HG03039 (cell line): ENCODE measurements around the gene GPR107.

Experiments
- ATAC-seq: cut with Tn5 transposase; IDR thresholded peaks from one replicate; pipeline ENCODE4 v1.9.1; 2021; ENCODE audit warnings: mild to moderate bottlenecking, moderate library complexity; ENCODE audit not compliant: unreplicated experiment

The GPR107 gene

DNA sequence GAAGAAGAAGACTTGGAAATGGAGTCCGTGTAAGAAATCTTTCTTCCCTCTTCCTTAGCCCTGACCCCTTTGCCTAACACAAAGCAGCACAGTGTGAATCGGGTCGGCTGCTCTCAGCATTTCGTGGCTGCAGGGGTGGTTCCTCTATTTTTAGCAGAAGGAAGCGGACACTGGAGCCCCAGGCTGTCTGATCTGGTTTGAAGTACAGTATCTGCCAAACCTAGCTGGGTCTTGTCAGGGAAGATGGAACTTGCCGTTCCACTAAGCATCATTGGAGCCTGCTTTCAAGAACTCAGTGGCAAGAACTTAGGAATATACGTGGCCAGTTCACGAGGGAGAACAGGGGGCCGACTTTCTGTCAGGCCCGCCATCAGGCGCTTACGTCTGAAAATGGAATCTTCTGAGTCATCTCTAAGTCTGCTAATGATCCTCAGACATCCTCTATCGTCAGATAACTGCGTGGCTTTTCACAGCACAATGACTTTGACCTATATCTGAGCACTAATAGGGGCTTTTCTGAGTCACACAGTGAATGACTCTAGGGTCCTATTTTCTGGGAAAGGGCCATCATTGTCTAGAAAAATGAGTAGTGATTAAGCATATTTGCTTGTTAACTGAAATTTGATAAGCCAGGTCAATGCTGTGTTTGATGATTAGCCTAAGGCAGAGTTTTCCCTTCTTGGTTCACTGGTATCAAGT is 75.2 kb downstream of the GPR107 start:
- ATAC-seq = no peak

DNA sequence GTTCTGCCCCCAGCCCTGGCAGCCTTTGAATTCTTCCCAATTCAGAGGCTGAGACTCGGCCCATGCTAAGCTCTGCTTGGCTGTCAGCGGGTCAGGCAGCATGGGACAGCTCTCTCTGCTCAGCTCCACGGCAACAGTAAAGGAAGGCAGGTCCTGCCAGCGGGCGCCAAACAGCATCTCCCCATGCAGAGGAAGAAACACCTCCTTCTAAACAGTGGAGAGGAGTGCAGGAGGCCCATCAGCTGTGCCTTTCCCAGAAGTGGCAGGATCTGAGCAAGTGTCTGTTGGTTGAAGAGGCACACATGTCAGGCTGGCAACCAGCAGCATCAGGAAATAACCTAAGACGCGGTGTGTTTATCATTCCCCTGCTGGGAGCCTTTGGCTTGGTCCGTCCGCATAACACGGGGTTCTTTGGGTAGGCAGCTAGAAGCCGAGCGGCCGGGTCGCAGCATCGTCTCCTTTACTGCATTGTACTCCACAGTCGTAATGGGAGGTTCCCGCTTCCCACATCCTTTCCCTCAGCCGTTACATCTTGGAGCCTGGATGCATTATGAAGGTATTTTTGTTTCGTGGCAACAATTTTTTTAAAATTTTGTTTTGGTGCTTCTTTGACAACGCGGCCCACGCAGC is 75.8 kb downstream of the GPR107 start:
- ATAC-seq = no peak

DNA sequence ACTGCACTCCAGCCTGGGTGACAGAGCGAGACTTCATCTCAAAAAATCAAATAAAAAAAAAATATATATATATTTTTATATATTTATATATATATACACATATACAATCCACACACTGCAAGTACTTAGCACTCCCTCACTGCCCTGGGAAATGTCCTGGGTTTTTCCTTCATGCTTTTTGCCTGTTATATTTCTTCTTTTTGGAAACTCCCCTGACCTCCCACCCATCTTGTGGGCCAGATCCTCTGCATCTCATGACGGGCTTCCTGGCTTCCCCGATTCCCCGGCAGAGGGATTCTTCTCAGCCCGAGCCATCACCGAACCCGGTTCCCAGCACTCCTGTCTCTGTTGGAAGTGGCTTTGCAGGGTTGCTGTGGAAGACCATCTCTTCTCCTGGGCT is 79.0 kb downstream of the GPR107 start:
- ATAC-seq = no peak

DNA sequence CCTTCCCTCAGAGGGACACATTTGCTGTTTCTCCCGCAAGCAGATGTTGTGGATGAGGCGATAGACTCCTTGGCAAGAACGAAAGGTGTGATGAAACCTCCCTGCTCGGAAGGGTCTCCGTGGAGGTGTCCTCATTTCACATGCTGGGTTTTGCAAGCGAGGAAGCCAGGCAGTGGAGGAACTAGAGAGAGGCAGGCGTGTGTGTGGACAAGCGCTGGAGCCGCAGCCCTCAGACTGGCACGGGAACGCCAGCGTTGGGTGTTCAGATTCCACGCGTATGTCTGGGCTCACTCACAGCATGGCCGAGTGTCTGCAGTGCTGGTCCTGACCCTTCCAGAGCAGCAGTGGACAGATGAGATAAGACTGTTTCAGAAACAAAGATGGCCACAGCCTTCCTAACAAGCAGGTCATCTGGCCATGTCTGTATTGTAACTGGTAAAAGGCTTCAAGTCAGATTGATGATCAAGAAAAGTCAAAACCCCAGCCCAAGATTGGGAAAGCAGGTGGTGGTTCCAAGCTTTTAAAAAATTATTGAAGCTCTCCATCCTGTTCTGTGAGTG is 83.5 kb downstream of the GPR107 start:
- ATAC-seq = no peak

DNA sequence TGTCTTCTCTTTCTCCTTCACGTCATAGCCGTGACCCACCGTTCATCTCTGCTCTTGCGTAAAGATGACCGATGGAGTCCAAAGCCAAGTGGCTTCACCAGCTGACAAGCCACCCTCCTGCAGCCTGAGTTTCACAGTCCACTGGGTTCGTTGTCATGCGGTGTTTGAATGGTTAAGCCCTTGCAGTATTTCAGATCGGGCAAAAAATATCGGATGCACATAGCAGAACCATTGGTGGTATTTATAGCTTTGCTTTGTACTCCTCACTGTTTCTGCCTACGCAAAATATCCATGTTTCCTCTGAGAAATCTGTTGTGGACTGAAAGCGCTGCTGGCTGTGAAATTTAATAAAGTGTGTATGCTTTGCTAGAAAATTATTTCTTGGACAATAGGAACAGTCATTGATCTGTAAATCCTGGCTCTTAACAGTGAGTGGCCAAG is 84.0 kb downstream of the GPR107 start:
- ATAC-seq = no peak

DNA sequence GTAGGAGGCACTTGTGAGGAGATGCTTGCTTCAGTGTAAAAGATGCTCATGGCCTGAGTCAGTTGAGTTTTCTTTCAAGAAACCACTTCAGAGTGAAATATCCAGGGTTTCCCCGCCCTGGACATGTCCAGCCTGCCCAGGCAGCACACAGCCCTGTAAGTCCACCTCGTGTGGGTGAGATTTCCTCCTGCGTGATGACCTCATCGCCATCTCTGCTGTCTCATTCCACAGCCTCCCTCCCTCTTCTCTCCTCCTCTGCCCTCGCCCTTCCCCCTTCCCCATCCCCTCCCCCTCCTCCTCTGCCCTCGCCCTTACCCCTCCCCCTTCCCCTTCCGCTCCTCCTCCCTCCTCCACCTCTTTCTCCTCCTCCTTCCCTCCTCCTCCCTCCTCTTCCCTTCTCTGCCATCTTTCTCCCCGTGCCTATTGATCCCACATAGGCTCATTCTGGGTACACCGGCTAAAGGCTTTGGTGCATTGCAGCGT is 84.5 kb downstream of the GPR107 start:
- no peak for ATAC-seq

DNA sequence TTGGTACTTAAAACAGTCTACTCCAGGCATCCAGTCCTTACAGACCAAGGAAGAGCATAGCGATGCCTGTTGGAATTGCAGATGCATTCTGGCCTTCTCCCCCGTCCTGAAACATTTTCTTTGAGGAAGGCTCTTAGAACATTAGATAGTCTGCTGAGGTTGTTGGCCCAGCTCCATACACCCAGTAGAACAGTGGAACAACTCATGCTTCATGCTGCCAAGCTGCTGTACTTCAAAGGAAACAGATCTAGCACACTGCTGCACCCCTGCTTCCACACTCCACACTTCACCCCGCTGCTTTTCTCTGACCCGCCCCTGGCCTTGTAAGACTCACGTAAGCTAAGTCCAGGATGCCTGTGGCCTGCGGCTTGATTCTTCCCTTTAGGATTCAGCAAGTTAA is 85.1 kb downstream of the GPR107 start:
- no peak for ATAC-seq

DNA sequence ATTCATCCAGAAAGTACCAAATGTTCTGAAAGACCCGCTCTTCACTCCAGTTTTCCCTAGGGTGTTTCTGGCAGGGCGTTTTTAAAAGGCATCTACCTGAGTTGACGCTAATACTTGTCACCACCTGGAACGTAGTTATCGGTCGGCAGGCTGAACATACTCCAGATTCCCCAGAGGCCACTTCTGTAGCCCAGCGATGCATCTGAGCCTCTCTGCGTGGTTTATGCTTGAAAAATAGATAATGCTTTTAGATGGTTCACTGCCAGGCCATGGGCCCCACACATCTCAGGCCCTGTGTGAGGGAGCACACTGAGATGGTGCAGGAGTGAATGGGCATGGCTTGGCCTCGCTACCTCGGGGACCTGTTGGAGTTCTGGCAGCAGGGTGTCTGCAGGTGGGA is 85.5 kb downstream of the GPR107 start:
- no peak for ATAC-seq

DNA sequence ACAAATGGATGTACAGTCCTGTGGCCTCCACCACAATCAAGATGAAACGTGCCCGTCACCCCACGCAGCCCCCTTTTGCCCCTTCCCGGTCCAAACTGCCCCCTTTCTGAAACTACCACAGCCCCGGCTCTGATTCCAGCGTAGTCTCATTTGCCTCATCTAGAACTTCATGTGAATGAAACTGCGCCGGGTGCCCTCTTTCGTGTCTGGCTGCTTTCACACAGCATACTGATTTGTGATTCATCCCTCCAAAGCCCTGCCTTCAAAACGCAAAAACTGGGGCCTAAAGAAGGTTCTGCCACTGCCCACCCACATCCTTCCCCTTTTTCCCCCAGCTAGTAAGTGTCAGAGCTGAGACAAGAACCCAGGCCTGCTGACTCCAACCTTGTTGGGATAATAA is 87.0 kb downstream of the GPR107 start:
- no peak for ATAC-seq

DNA sequence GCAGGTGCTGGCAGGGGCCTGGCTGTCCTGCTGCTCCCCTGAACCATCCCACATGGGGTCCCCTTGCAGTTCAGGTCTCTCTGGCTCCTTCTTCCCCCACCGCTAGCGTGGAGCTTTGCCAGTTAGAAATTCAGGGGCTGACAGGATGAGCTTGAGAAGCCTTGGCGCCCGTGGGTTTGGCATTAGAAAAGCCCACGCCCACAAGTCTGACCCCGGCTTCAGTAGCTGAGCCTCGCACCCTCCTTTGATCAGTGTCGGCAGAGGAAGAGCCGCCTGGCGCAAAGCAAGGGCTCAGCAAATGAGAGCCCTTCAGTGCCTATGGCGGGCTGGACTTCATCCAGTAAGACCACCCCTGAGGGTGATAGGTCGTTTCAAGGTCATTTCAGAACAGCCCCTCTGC is 88.3 kb downstream of the GPR107 start:
- ATAC-seq = no peak

DNA sequence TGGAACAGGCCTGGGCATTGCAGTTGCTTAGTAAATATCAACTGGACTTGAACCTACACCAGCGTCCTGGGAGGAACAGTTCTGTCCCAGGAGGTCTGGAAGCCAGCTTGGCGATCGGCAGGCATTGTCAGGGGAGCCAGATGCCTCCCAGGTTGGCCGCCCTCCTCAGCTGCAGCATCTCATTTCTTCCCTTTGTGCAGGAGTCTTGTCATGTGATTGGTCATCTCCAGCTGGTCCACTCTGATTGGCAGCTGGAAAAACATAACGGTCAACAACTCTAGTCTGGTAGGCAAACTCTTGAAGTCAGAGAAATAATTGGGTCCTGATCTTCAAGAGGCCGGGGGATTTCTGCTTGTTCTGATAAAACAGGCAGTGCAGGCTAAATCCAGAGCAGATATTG is 88.9 kb downstream of the GPR107 start:
- no peak for ATAC-seq

DNA sequence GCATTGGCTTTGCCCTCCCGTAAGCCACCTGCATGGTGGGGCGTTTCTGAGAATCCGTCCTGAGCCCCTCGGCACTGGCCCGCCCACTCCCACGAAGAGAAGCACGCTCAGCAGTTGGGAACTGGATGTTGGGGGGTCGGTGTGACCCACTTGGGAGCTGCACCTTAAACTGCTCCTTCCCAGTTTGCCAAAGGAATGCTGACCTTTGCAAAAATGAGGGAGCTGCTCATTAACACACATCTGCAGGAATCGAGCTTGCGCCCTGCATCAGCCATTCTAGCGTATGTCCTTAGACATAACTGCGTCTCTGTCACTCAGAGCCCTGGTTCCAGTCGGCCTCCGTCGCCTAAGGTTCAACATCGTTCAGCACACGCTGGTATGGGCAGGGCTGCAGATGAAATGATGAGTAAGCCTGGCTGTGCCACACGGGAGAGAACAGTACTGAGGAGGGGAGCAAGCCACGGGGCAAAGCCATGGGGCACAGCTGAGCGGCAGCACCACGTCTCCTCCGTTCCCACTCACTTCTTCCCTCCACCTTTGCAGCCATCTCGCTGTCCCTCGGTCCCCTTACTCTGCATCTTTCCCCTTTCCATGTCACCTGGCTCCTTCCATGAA is 89.7 kb downstream of the GPR107 start:
- no peak for ATAC-seq

DNA sequence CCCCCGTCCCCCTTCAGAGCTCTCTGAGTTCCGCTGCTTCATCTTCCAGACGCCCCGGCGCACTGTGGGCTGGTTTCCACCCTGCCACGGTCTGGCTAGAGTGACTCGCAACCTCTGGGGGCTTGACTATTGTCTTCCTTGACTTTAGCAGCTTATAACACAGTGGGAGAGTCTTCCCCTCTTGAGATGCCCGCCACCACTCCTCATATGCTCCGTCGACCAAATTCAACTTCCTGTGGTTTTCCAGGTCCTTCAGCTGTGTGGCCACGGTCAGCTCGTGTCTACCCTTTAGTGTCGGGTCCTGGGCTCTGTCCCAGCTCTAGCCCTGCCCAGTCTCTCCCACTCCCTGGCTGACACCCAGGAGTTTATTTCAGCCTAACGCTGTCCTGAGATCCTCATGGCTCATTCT is 90.3 kb downstream of the GPR107 start:
- ATAC-seq = no peak

DNA sequence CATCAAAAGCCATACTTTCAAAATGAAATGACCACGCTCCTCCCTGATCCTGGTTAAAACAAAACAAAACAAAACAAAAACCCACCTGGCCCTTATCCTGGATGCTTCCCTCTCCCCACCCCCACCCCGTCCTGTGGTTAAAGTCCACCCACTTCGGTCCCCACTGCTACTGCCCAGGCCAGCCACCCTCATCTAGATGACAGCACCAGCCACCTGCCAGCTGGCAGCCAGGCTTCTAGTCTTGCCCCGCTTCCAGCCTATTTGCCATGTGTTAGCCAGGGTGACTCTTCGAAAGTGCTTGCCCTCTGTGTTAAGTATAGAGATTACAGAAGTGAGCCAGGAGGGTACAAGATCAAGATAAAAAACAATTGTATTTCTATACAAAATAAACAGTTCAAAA is 91.0 kb downstream of the GPR107 start:
- ATAC-seq = no peak

DNA sequence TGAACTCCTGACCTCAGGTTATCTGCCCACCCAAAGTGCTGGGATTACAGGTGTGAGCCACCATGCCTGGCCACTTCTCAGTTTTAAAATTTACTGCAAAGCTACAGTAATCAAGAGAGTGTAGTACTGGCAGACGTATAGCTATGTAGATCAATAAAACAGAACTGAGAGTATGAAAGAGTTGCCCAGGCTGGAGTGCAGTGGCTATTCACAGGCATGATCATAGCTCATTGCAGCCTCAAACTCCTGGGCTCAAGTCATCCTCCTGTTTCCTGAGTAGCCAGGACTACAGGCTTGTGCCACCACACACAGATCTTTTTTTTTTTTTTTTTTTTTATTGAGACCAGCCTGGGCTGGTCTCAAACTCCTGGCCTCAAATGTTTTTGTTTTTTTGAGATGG is 92.0 kb downstream of the GPR107 start:
- no peak for ATAC-seq

DNA sequence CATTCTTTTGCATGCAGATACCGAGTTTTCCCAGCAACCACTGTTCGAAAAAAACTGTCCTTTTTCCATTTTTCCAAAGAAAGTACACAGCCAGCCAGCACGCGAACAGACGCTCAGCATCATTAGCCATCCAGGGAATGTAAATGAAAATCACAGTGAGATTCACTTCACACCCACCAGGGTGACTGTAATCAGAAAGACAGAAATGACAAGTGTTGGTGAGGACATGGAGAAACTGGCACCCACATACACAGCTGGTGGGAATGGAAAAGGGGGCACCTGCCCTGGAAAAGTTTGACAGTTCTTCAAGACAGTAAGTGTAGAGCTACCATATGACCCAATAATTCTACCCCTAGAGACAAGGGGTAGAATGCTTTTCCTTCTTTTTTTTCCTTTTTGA is 93.5 kb downstream of the GPR107 start:
- ATAC-seq = no peak

DNA sequence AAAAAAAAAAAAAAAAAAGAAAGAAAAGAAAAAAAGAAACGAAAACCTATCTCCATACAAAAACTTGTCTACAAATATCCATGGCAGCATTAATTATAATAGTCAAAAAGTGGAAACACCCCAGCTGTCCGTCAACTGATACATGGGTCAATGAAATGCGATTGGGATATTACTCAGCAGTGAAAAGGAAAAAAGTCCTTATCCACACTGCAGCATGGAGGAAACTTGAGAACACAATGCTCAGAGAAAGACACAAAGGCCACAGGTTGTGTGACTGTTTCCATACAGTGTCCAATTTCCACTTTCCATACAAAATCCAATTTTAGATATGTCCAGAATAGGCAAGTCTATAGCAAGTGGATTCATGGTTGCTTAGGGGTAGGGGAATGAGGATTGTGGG is 94.2 kb downstream of the GPR107 start:
- no peak for ATAC-seq

DNA sequence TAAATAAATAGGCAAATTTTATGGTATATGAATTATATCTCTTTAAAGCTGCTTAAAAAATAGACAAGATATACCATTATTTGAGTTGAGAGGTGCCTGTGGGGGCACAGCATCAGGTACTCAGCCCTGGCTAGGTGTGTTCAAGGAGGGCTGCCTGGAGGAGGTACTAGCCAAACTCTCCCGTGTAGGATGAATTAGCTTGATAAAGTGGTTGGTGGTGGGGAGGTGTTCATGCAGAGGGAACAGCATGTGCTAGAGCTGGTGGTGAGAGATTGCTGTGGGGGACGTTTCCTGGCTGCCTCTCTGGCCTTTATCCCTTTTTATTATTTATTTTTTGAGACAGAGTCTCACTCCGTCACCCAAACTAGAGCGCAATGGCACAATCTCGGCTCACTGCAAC is 95.3 kb downstream of the GPR107 start:
- ATAC-seq = no peak

DNA sequence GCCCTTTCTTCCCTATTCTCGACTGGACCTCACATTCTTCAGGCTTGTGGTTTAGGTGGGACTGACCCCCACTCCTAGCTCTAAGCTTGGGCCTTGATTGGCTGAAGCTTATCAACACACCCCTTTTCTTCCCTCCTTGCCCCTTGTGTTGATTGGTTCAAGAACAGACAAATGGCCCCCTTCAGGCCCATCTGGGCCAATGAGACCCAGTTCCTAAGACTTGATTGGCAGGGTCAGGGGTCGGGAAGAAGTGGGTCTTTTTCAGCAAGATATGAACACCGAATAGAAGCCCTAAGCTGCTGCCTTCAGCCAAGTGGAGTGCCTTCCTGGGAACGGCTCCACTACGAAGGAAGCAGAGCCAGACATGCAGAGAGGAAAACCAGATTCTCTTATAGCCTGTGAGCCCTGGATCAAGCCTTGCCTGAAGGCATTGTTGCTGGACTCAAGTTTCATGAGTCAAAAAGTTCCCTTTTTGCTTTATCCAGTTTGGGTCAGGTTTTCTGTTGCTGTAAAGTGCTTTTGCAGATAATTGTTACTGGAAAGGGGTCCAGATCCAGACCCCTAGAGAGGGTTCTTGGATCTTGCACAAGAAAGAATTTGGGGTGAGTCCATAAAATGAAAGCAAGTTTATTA is 96.1 kb downstream of the GPR107 start:
- no peak for ATAC-seq

DNA sequence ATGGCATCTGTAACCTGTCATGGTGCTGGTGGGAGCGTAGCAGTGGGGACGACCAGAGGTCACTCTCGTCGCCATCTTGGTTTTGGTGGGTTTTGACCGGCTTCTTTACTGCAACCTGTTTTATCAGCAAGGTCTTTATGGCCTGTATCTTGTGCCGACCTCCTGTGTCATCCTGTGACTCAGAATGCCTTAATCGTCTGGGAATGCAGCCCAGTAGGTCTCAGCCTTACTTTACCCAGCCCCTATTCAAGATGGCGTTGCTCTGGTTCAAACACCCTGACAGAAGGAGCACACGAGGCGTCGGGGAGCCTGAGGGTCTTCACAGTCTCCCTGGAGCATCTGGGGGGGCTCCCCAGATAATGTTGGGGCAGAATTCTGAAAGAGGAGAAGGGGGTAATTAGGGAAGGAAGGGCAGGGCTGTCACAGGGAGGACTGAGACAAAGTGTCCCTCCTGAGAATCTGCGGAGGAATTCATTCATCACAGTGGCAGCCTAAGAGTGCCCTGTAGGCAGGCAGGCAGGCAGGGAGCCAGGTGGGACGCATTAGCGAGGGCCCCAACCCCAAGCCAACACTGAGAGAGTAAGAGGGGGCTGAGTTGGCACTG is 97.2 kb downstream of the GPR107 start:
- no peak for ATAC-seq

DNA sequence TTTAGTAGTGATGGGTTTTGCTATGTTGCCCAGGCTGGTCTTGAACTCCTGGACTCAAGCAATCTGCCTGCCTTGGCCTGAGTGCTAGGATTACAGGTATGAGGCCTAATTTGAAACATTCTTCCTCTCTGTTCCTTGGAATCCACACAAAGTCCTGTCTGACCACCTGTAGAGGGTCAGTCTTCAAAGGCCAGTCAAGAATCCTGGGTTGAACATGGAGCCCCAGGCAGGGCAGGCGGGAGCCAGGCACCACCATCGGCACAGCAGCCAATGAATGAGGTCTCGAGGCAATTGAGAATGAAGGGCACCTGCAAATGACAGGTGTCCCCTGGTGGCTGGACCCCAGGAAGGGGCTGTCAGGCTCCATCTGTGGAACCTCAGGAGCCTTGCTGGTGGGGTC is 101.1 kb downstream of the GPR107 start:
- no peak for ATAC-seq
